Measurements from ENCODE around the gene NHEJ1.

GRCh38 chr2:219205981-219206327, 45.3 kb upstream of the NHEJ1 start:
- TF ChIP-seq CTCF (IDR thresholded peaks at IDR 0.05) (no peak), POLR2A (IDR thresholded peaks at IDR 0.05) (no peak)
